ENCODE results near the gene ERC2.
A peak's percentile ranks its signal among the peaks of the same experiment; 100 is the strongest.

Gene ERC2

DNA sequence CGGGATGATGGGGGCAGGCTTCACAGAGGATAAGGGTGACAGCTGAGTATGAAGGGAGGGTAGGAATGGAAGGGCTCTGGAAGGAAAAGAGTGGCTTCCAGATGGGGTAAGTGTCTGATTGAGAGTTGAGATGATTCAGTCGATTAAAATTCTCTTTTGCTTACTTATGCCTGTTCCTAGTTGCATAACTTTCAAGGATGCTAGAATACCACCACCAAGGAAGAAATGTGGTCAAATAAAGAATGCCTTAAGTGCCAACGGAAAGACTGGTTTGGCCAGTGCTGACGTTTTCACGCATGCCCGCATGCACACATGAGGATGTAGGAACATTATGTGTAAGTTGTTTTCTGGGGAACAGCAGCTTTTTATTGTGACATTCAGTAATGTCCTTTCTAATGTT is 717.7 kb downstream of the ERC2 start:
- no peak overlapping the region for H3K27ac ChIP-seq
- TF ChIP-seq, protein P1, sequence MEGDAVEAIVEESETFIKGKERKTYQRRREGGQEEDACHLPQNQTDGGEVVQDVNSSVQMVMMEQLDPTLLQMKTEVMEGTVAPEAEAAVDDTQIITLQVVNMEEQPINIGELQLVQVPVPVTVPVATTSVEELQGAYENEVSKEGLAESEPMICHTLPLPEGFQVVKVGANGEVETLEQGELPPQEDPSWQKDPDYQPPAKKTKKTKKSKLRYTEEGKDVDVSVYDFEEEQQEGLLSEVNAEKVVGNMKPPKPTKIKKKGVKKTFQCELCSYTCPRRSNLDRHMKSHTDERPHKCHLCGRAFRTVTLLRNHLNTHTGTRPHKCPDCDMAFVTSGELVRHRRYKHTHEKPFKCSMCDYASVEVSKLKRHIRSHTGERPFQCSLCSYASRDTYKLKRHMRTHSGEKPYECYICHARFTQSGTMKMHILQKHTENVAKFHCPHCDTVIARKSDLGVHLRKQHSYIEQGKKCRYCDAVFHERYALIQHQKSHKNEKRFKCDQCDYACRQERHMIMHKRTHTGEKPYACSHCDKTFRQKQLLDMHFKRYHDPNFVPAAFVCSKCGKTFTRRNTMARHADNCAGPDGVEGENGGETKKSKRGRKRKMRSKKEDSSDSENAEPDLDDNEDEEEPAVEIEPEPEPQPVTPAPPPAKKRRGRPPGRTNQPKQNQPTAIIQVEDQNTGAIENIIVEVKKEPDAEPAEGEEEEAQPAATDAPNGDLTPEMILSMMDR (IDR thresholded peaks at IDR 0.05): no peak
- no peak for TF ChIP-seq ZFX (IDR thresholded peaks at IDR 0.05; ENCODE audit: borderline replicate concordance)

GRCh38 chr3:55749036-55749435 is 719.2 kb downstream of the ERC2 start:
- no peak for TF ChIP-seq ZFX (IDR thresholded peaks at IDR 0.05; ENCODE audit: borderline replicate concordance)
- TF ChIP-seq, protein P1 (IDR thresholded peaks at IDR 0.05): no peak
- H3K27ac ChIP-seq: no peak overlapping the region

- no peak overlapping the region for H3K27ac ChIP-seq
- TF ChIP-seq, protein P1 (IDR thresholded peaks at IDR 0.05): peak; percentile 53
- TF ChIP-seq ZFX (IDR thresholded peaks at IDR 0.05; ENCODE audit: borderline replicate concordance): no peak
Observed at GRCh38 chr3:55746808-55747413, 721.4 kb downstream of the ERC2 start.

GRCh38 chr3:55742832-55743136 is 725.5 kb downstream of the ERC2 start:
- TF ChIP-seq ZFX (IDR thresholded peaks at IDR 0.05; ENCODE audit: borderline replicate concordance): no peak
- TF ChIP-seq, protein P1 (IDR thresholded peaks at IDR 0.05): no peak
- H3K27ac ChIP-seq: no peak overlapping the region

DNA sequence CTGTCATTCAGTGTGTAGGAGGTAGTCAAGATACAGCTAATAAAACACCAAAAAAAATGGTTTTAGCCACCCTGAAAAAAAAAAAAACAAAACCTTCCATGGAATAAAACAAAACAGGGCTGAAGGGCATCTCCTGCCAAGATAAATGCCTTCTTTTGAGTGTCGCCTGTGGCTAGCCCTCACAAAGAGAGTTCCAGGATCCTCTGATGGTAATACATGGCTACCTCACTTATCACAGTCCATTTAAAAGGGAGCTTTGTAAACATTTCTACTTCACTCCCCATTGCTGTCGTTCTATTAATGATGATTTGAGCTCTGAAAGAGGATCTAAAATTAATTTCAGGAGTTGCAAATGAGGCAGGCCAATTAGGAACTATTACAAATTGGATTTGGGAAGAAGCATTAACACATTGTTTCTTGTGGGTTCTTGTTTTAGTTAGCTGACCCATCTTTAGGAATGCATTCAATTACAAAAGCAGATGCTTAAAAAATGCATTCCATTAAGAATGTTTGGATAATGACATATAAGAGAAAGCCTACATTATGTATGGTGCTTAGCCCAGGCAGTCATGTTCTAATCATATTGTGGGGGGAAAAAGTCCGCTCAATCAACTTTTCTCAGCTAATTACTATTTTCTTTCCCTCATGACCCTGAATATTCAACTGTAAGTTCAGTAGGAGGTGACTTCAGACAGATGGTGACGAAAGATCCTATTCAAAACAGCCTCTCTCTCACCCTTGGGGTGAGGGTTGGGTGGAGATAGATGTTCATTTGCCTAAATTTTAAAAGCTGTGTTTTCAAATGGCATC is 726.0 kb downstream of the ERC2 start:
- H3K27ac ChIP-seq: no peak overlapping the region
- TF ChIP-seq, protein P1 (IDR thresholded peaks at IDR 0.05): no peak
- TF ChIP-seq ZFX (IDR thresholded peaks at IDR 0.05; ENCODE audit: borderline replicate concordance): no peak

- TF ChIP-seq, protein P1 (IDR thresholded peaks at IDR 0.05): no peak
- TF ChIP-seq ZFX (IDR thresholded peaks at IDR 0.05; ENCODE audit: borderline replicate concordance): no peak
Observed at GRCh38 chr3:55737186-55737585, 731.1 kb downstream of the ERC2 start.

GRCh38 chr3:55735976-55736375 is 732.3 kb downstream of the ERC2 start:
- no peak overlapping the region for H3K27ac ChIP-seq

More at GRCh38 chr3:55737186-55737585, 731.1 kb downstream of the ERC2 start:
- H3K27ac ChIP-seq: no peak overlapping the region

More at GRCh38 chr3:55735976-55736375, 732.3 kb downstream of the ERC2 start:
- no peak for TF ChIP-seq ZFX (IDR thresholded peaks at IDR 0.05; ENCODE audit: borderline replicate concordance)
- TF ChIP-seq, protein P1 (IDR thresholded peaks at IDR 0.05): no peak

All from 22Rv1 (cell line).